Measurements from ENCODE around the gene NCAM1.

DNA sequence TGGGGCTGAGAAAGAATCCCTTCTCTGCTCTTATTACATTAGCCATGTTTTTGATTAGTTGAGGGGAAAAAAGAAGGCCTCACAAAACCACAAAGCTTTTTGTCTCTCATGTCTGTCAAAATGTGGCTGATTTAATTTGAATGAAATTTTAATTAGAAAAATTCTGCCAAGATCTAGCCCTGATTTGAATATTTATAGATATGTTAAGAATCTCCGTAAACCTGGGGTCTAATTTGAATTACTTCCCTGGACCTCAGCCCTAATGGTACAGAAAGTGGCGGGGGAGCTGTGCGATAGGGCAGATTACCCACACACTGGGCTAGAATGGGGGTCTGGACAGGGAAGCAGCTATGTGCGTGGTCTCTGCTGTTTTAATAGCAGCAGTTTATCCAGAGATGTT, 211.9 kb downstream of the NCAM1 start:
- no peak for TF ChIP-seq POLR2A (IDR thresholded peaks at IDR 0.05)
- TF ChIP-seq, protein P1, sequence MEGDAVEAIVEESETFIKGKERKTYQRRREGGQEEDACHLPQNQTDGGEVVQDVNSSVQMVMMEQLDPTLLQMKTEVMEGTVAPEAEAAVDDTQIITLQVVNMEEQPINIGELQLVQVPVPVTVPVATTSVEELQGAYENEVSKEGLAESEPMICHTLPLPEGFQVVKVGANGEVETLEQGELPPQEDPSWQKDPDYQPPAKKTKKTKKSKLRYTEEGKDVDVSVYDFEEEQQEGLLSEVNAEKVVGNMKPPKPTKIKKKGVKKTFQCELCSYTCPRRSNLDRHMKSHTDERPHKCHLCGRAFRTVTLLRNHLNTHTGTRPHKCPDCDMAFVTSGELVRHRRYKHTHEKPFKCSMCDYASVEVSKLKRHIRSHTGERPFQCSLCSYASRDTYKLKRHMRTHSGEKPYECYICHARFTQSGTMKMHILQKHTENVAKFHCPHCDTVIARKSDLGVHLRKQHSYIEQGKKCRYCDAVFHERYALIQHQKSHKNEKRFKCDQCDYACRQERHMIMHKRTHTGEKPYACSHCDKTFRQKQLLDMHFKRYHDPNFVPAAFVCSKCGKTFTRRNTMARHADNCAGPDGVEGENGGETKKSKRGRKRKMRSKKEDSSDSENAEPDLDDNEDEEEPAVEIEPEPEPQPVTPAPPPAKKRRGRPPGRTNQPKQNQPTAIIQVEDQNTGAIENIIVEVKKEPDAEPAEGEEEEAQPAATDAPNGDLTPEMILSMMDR (IDR thresholded peaks at IDR 0.05): no peak

All from thyroid gland (tissue), 4 donors.